Epithelial cell of proximal tubule (primary cell): ENCODE measurements around the gene APOM. TPM values are rescaled to one million over a fixed set of nuclear protein-coding genes. Genes with fewer than 3 reads are reported as not detected.

Experiments used
- DNase-seq: peaks from one replicate; pipeline ENCODE4 v3.0.0-alpha.2; 2011; ENCODE audit warnings: low read depth
- H3K4me3 ChIP-seq: 2 replicates; pipeline ENCODE4 v1.5.1; 2011; ENCODE audit warnings: low read depth, mild to moderate bottlenecking, low read length
- total RNA-seq: library from RNA; depleted of rRNA; stranded (reverse); fragments of >200 nt; gene quantifications from 2 replicates; pipeline ENCODE4 v1.2.3, GENCODE V29; 2015
- TF ChIP-seq, protein P1 (sequence below): conservative IDR thresholded peaks from 2 replicates; pipeline ENCODE4 v1.5.1; 2012; ENCODE audit warnings: low read depth, mild to moderate bottlenecking, low read length

Gene APOM
- total RNA-seq, 1 donor from 2014 or later: 0.81 TPM

DNA sequence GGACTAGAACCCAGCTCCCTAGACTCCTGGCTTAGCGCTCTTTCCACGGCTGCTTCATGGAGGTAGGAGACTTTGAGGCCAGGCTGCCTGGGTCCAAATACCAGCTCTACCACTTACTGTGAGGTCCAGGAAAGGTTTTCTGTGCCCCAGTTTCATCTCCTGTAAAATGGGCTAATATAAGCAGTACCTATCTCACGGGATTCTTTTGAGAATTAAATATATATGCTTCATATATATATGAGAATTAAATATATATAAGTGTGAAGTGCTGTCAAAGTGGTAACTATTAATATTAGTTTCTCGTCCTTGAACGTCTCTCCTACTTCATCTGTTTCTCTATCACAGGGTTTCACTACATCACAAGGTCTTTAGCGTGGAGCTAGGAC, 35.4 kb downstream of the APOM start:
- TF ChIP-seq, protein P1, sequence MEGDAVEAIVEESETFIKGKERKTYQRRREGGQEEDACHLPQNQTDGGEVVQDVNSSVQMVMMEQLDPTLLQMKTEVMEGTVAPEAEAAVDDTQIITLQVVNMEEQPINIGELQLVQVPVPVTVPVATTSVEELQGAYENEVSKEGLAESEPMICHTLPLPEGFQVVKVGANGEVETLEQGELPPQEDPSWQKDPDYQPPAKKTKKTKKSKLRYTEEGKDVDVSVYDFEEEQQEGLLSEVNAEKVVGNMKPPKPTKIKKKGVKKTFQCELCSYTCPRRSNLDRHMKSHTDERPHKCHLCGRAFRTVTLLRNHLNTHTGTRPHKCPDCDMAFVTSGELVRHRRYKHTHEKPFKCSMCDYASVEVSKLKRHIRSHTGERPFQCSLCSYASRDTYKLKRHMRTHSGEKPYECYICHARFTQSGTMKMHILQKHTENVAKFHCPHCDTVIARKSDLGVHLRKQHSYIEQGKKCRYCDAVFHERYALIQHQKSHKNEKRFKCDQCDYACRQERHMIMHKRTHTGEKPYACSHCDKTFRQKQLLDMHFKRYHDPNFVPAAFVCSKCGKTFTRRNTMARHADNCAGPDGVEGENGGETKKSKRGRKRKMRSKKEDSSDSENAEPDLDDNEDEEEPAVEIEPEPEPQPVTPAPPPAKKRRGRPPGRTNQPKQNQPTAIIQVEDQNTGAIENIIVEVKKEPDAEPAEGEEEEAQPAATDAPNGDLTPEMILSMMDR: no peak
- DNase-seq: no peak
- no peak overlapping the region for H3K4me3 ChIP-seq

- DNase-seq: no peak
- TF ChIP-seq, protein P1: no peak
- H3K4me3 ChIP-seq: no peak overlapping the region
Measured at GRCh38 chr6:31691564-31692108, 35.9 kb downstream of the APOM start.

DNA sequence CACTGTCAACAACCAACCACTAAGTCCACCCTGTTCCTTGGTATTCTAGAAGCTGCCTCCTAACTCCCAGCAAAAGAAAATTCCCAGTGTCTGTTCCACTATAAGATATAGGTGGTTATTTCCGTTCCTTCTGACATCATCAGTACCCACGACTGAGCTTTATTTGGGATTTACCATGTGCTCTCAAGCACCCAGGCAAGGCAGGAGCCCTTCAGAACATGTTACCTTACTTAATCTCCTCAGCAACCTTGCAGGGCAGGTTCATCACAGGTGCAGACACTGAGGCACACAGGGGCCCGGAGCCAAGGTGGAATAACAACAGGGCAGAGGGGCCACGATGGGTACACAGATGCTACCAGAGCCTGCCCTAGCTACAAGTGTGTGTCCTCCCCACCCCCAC, 36.7 kb downstream of the APOM start:
- DNase-seq: no peak
- TF ChIP-seq, protein P1: no peak
- no peak overlapping the region for H3K4me3 ChIP-seq

DNA sequence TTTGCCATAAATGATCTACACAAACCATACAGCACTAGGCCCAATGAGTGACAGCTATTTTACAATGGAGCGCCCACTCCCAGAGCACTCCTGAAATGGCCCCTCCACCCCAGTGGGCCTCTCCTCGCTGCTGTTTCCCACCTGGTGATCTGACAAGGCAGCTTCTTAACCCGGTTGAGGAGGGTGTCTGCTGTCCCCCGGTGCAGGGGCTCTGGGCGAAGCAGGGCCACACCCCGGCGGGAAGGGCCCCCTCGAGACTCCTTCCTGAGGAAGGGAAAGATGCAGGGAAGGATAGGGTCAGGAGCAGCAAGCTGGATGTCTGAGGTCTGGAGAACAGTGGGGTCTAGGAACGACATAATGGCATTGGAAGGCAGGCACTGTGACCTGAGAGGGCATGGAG, 37.2 kb downstream of the APOM start:
- no peak for DNase-seq
- H3K4me3 ChIP-seq: no peak overlapping the region
- TF ChIP-seq, protein P1: no peak

- no peak for DNase-seq
- TF ChIP-seq, protein P1: no peak
- H3K4me3 ChIP-seq: no peak overlapping the region
Measured at GRCh38 chr6:31693535-31693934, 37.8 kb downstream of the APOM start.

- TF ChIP-seq, protein P1: no peak
- H3K4me3 ChIP-seq: no peak overlapping the region
- DNase-seq: no peak
Measured at GRCh38 chr6:31697555-31697954, 41.9 kb downstream of the APOM start.

DNA sequence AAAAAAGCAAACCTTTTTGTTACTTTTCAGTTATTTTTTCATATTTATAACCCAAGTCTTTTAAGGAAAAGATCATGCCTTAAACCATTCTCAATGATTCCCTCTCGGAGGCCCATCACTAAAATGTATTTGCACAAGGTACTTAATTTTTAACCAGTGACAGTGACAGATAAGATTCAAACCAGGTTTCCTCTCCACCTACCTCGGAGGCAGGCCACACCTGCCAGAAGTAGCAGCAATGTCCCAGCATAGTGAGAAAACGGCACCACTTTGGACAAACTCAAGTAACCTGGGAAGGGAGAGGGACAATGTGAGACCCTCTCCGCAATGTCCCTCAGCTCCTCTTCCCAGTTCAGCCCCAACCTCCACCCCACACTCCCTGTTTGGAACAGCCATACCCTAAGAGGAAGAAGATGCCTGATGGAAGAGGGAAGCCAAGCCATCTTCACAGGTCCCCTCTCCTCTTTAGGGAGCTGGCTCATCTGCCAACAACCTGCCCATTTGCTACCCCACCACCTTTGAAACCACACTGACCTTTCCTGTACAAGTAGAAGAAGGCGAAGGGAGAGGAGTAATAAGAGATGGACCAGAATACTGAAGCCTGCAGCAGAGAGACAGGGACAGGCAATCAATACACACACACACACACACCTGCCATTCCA, 45.2 kb downstream of the APOM start:
- H3K4me3 ChIP-seq: no peak overlapping the region

More for the DNA sequence above, 45.2 kb downstream of the APOM start:
- TF ChIP-seq, protein P1: no peak
- DNase-seq: no peak
